IMR-90 (cell line): ENCODE measurements around the gene CDC42EP3. TPM values are rescaled to one million over a fixed set of nuclear protein-coding genes. Genes with fewer than 3 reads are reported as not detected.

Source experiments
- ATAC-seq: fragments of 200-7000 bp; cut with Tn5 transposase; 2 replicates; pipeline ENCODE4 v1.9.1; 2020; ENCODE audit warnings: low read depth, mild to moderate bottlenecking, moderate library complexity
- BruUV-seq: library from RNA; stranded (reverse); fragments of 400-500 nt; replicated peaks from 2 replicates; lab custom pipeline; 2021; lab: Mats Ljungman, UMichigan
- CTCF ChIA-PET: fragments of 300-600 bp; formaldehyde crosslinking; extraction: SDS; loops from one replicate; lab custom pipeline; 2021; ENCODE audit warnings: antibody characterized with exemption; lab: Yijun Ruan, JAX
- POLR2A ChIA-PET: fragments of 300-600 bp; sonication (Branson Sonifier 250); formaldehyde crosslinking; loops from one replicate; lab custom pipeline; 2022; ENCODE audit warnings: antibody characterized with exemption; ENCODE audit not compliant: unreplicated experiment; lab: Charles Lee
- DNase-seq: peaks from one replicate; pipeline ENCODE4 v3.0.0; 2013
- H2AFZ ChIP-seq: replicated peaks from 2 replicates; pipeline ENCODE3; 2013; ENCODE audit warnings: low read length, mild to moderate bottlenecking; ENCODE audit not compliant: poor library complexity
- H2AK5ac ChIP-seq: 2 replicates; pipeline ENCODE4 v1.6.1; 2013; ENCODE audit warnings: low read depth, low read length, inconsistent platforms
- H2AK9ac ChIP-seq: replicated peaks from 2 replicates; pipeline ENCODE3; 2013; ENCODE audit warnings: mild to moderate bottlenecking, low read depth, low read length, moderate library complexity; ENCODE audit not compliant: poor library complexity
- H2BK120ac ChIP-seq: 2 replicates; pipeline ENCODE4 v1.6.1; 2013; ENCODE audit warnings: low read depth, low read length, inconsistent platforms
- H2BK15ac ChIP-seq: 3 replicates; pipeline ENCODE4 v1.6.1; 2013; ENCODE audit warnings: low read depth, low read length, inconsistent platforms
- H2BK20ac ChIP-seq: 2 replicates; pipeline ENCODE4 v1.6.1; 2013; ENCODE audit warnings: low read depth, mild to moderate bottlenecking, inconsistent platforms, low read length, moderate library complexity
- H2BK5ac ChIP-seq: 2 replicates; pipeline ENCODE4 v1.6.1; 2013; ENCODE audit warnings: mild to moderate bottlenecking, low read depth, low read length, inconsistent platforms; ENCODE audit not compliant: poor library complexity, severe bottlenecking
- H3K14ac ChIP-seq: replicated peaks from 2 replicates; pipeline ENCODE4 v1.6.1; 2013; ENCODE audit warnings: low read depth, low read length, inconsistent platforms
- H3K18ac ChIP-seq: 2 replicates; pipeline ENCODE4 v1.6.1; 2013; ENCODE audit warnings: low read depth, low read length, control low read depth
- H3K23ac ChIP-seq: 2 replicates; pipeline ENCODE4 v1.6.1; 2013; ENCODE audit warnings: low read depth, low read length, inconsistent platforms
- H3K27ac ChIP-seq: 2 replicates; pipeline ENCODE4 v1.5.1; 2013; ENCODE audit warnings: mild to moderate bottlenecking, control low read depth, low read length; ENCODE audit not compliant: insufficient read depth
- H3K27me3 ChIP-seq: 2 replicates; pipeline ENCODE4 v1.6.1; 2013; ENCODE audit warnings: low read length; ENCODE audit not compliant: control insufficient read depth, insufficient read depth
- H3K36me3 ChIP-seq: 2 replicates; pipeline ENCODE4 v1.6.1; 2013; ENCODE audit warnings: low read length, mixed read lengths; ENCODE audit not compliant: control insufficient read depth, insufficient read depth
- H3K4ac ChIP-seq: 2 replicates; pipeline ENCODE4 v1.6.1; 2013; ENCODE audit warnings: low read depth, low read length, inconsistent platforms
- H3K4me1 ChIP-seq: 2 replicates; pipeline ENCODE4 v1.6.1; 2013; ENCODE audit warnings: low read length, mixed read lengths; ENCODE audit not compliant: control insufficient read depth, insufficient read depth
- H3K4me2 ChIP-seq: 2 replicates; pipeline ENCODE4 v1.6.1; 2013; ENCODE audit warnings: low read depth, mild to moderate bottlenecking, control low read depth, low read length, moderate library complexity
- H3K4me3 ChIP-seq: 2 replicates; pipeline ENCODE4 v1.5.1; 2013; ENCODE audit warnings: low read depth, mild to moderate bottlenecking, control low read depth, low read length, moderate library complexity; ENCODE audit not compliant: insufficient read depth
- H3K56ac ChIP-seq: 2 replicates; pipeline ENCODE4 v1.6.1; 2013; ENCODE audit warnings: low read length, inconsistent platforms; ENCODE audit not compliant: insufficient read depth; ENCODE audit errors: extremely low read depth
- H3K79me1 ChIP-seq, 2 experiments: 2 replicates each; pipeline ENCODE4 v1.6.1; 2013; ENCODE audit warnings: low read length in 2 of 2, inconsistent platforms in 1 of 2, low read depth in 1 of 2
- H3K9ac ChIP-seq: 2 replicates; pipeline ENCODE4 v1.6.1; 2013; ENCODE audit warnings: low read depth, low read length, control low read depth
- H3K9me1 ChIP-seq: 2 replicates; pipeline ENCODE4 v1.6.1; 2013; ENCODE audit warnings: low read length, inconsistent platforms; ENCODE audit not compliant: insufficient read depth
- H3K9me3 ChIP-seq: 2 replicates; pipeline ENCODE4 v1.6.1; 2013; ENCODE audit warnings: low read length; ENCODE audit not compliant: control insufficient read depth, insufficient read depth
- H4K20me1 ChIP-seq: 2 replicates; pipeline ENCODE4 v1.6.1; 2013; ENCODE audit warnings: low read length, inconsistent platforms; ENCODE audit not compliant: insufficient read depth
- H4K5ac ChIP-seq: 2 replicates; pipeline ENCODE4 v1.6.1; 2013; ENCODE audit warnings: mild to moderate bottlenecking, low read depth, low read length, control low read depth
- H4K8ac ChIP-seq, 2 experiments: 2 replicates each; pipeline ENCODE4 v1.6.1; 2013; ENCODE audit warnings: low read depth in 2 of 2, low read length in 2 of 2, control low read depth in 1 of 2, inconsistent platforms in 1 of 2
- H4K91ac ChIP-seq: 2 replicates; pipeline ENCODE4 v1.6.1; 2013; ENCODE audit warnings: low read depth, low read length, inconsistent platforms; ENCODE audit not compliant: insufficient read depth
- BHLHE40 ChIP-seq: fragments of 150-350 bp; IDR thresholded peaks from 2 replicates; pipeline ENCODE4 v1.6.1; 2016; ENCODE audit warnings: mild to moderate bottlenecking, low read depth, low read length
- CEBPB ChIP-seq: IDR thresholded peaks from 2 replicates; pipeline ENCODE4 v1.6.1; 2012; ENCODE audit warnings: low read depth, low read length, improper control_type of control experiment
- CHD1 ChIP-seq: IDR thresholded peaks from 2 replicates; pipeline ENCODE4 v1.6.1; 2012; ENCODE audit warnings: low read depth, low read length, improper control_type of control experiment
- ELK1 ChIP-seq: fragments of 150-350 bp; IDR thresholded peaks from 2 replicates; pipeline ENCODE4 v1.6.1; 2016; ENCODE audit warnings: low read depth, mild to moderate bottlenecking, low read length, moderate library complexity, borderline replicate concordance
- FOS ChIP-seq: fragments of 150-350 bp; IDR thresholded peaks from 2 replicates; pipeline ENCODE4 v1.6.1; 2016; ENCODE audit warnings: low read depth, low read length
- MAFK ChIP-seq: IDR thresholded peaks from 2 replicates; pipeline ENCODE4 v1.6.1; 2012; ENCODE audit warnings: low read depth, low read length, improper control_type of control experiment
- MAZ ChIP-seq: IDR thresholded peaks from 2 replicates; pipeline ENCODE4 v1.6.1; 2012; ENCODE audit warnings: low read depth, mild to moderate bottlenecking, low read length, improper control_type of control experiment, moderate library complexity, borderline replicate concordance
- MXI1 ChIP-seq: IDR thresholded peaks from 2 replicates; pipeline ENCODE4 v1.6.1; 2012; ENCODE audit warnings: low read depth, mild to moderate bottlenecking, low read length, moderate library complexity, borderline replicate concordance
- NFE2L2 ChIP-seq: fragments of 150-350 bp; IDR thresholded peaks from 2 replicates; pipeline ENCODE4 v1.6.1; 2016; ENCODE audit warnings: low read depth, mild to moderate bottlenecking, low read length
- POLR2A ChIP-seq: IDR thresholded peaks from 2 replicates; pipeline ENCODE4 v1.6.1; 2012; ENCODE audit warnings: mild to moderate bottlenecking, low read depth, low read length
- RAD21 ChIP-seq: IDR thresholded peaks from 2 replicates; pipeline ENCODE4 v1.6.1; 2012; ENCODE audit warnings: low read length, improper control_type of control experiment
- RCOR1 ChIP-seq: IDR thresholded peaks from 2 replicates; pipeline ENCODE4 v1.6.1; 2012; ENCODE audit warnings: mild to moderate bottlenecking, low read length, improper control_type of control experiment; ENCODE audit not compliant: insufficient replicate concordance
- RFX5 ChIP-seq: IDR thresholded peaks from 2 replicates; pipeline ENCODE4 v1.8.0; 2012; ENCODE audit warnings: low read depth, mild to moderate bottlenecking, low read length, moderate library complexity
- SMC3 ChIP-seq: fragments of 150-350 bp; IDR thresholded peaks from 2 replicates; pipeline ENCODE4 v1.6.1; 2016; ENCODE audit warnings: low read depth, mild to moderate bottlenecking, antibody characterized with exemption, low read length, moderate library complexity
- WGBS, 2 experiments: methylation state at CpG; one replicate each; pipeline versions ENCODE4 v1.1.5 to v1.1.7; 2013; ENCODE audit warnings: missing lambda C conversion rate in 2 of 2; ENCODE audit not compliant: insufficient read length in 1 of 2; ENCODE audit errors: extremely low coverage in 2 of 2; 5-methylcytosine and 5-hydroxymethylcytosine counted together
- dilution Hi-C: fragments of 300-500 bp; cut with HindIII; formaldehyde crosslinking; loops from one replicate; pipeline ENCODE4 v1.14.3; 2018; ENCODE audit warnings: low sequenced_read_pairs; ENCODE audit not compliant: unreplicated experiment
- in situ Hi-C: fragments of 300-500 bp; cut with MboI; formaldehyde crosslinking; loops from 3 replicates; pipeline ENCODE4 v1.14.3; 2019; ENCODE audit warnings: low sequenced_read_pairs, inconsistent platforms, mixed read lengths
- intact Hi-C: fragments of 100-400 bp; cut with micrococcal nuclease; formaldehyde crosslinking; loops from 2 replicates; pipeline ENCODE4 v1.10.0; 2022
- polyA plus RNA-seq, 3 experiments: library from polyadenylated mRNA; depleted of rRNA; stranded (reverse); fragments of >200 nt; gene quantifications; 2 replicates each; pipeline ENCODE4 v1.2.3, GENCODE V29; 2012; ENCODE audit warnings: low replicate concordance in 1 of 3
- total RNA-seq: library from RNA; depleted of rRNA; stranded (reverse); fragments of >200 nt; gene quantifications from 2 replicates; pipeline ENCODE4 v1.2.3, GENCODE V29; 2012
- TF ChIP-seq, protein P1 (sequence below): conservative IDR thresholded peaks from 2 replicates; pipeline ENCODE4 v1.5.1; 2012; ENCODE audit warnings: mild to moderate bottlenecking, low read depth, low read length, improper control_type of control experiment

The CDC42EP3 gene
- total and polyA plus RNA-seq, 2 of the 4 experiments (the other 2 are of a cell fraction), result 167 to 193 TPM

GRCh38 chr2:37617119-37617892 lies 54.1 kb downstream of the CDC42EP3 start:
- no peak overlapping the region for H4K5ac ChIP-seq
- TF ChIP-seq POLR2A (no peak), SMC3 (no peak), CEBPB (no peak), RCOR1 (no peak), MAZ (no peak), NFE2L2 (no peak), MAFK (no peak), BHLHE40 (no peak), MXI1 (no peak), CHD1 (no peak), RAD21 (no peak), RFX5 (no peak), ELK1 (no peak), FOS (no peak)
- TF ChIP-seq, protein P1, sequence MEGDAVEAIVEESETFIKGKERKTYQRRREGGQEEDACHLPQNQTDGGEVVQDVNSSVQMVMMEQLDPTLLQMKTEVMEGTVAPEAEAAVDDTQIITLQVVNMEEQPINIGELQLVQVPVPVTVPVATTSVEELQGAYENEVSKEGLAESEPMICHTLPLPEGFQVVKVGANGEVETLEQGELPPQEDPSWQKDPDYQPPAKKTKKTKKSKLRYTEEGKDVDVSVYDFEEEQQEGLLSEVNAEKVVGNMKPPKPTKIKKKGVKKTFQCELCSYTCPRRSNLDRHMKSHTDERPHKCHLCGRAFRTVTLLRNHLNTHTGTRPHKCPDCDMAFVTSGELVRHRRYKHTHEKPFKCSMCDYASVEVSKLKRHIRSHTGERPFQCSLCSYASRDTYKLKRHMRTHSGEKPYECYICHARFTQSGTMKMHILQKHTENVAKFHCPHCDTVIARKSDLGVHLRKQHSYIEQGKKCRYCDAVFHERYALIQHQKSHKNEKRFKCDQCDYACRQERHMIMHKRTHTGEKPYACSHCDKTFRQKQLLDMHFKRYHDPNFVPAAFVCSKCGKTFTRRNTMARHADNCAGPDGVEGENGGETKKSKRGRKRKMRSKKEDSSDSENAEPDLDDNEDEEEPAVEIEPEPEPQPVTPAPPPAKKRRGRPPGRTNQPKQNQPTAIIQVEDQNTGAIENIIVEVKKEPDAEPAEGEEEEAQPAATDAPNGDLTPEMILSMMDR, result no peak

More at GRCh38 chr2:37617119-37617892, 54.1 kb downstream of the CDC42EP3 start:
- Histone ChIP-seq H4K91ac (no peak overlapping the region), H3K4me3 (no peak overlapping the region), H3K9me1 (0 out of 2 replicates have a peak, but pooled peaks cover 3% of the 10 kb centered on the region), H3K4me2 (no peak overlapping the region), H3K79me1 (no peaks in the 10 kb centered on the region), H2AK5ac (no peak overlapping the region), H3K4me1 (peaks cover 5% of the 10 kb centered on the region), H2BK20ac (no peak overlapping the region), H2BK120ac (no peak overlapping the region), H3K4ac (no peak overlapping the region), H3K27me3 (no peaks in the 10 kb centered on the region), H3K18ac (no peak overlapping the region; the same call in 1 of the 2 replicates), H3K9ac (no peak overlapping the region), H3K56ac (no peak overlapping the region), H2BK15ac (no peak overlapping the region), H3K36me3 (no peaks in the 10 kb centered on the region), H3K23ac (no peak overlapping the region), H3K9me3 (no peaks in the 10 kb centered on the region), H2AFZ (no peak overlapping the region), H4K20me1 (no peaks in the 10 kb centered on the region), H2BK5ac (no peak overlapping the region), H4K8ac (no peak overlapping the region), H3K14ac (no peak overlapping the region), H2AK9ac (no peak overlapping the region), H3K27ac (no peak overlapping the region)
- CTCF ChIA-PET, result no interaction called here
- BruUV-seq, result no TSS peak
- DNase-seq, result no peak
- POLR2A ChIA-PET, result interaction anchor here (0.6 kb wide), 1 partner anchor 224 kb away, joined by 3 read pairs; no protein-coding TSS in a partner anchor
- intact Hi-C loops (no loop called here), in situ Hi-C loops (no loop called here), dilution Hi-C loops (no loop called here)
- WGBS, 2 experiments, result no CpG with 5 or more reads among the region's 14 CpGs
- ATAC-seq, result no peak
